Measurements from ENCODE around the gene SEZ6L.

- TF ChIP-seq CTCF (conservative IDR thresholded peaks at IDR 0.05; ENCODE audit: low read depth, low read length): no peak
- TF ChIP-seq EZH2 (IDR thresholded peaks at IDR 0.05; ENCODE audit: low read length, unreplicated experiment): no peak
- TF ChIP-seq EZH2phosphoT487 (IDR thresholded peaks at IDR 0.05; ENCODE audit: borderline replicate concordance, low read length): no peak
Measured at GRCh38 chr22:26283330-26283729, 114.1 kb downstream of the SEZ6L start.
